H9 (cell line): Measurements from ENCODE around the gene SLC2A11. TPM values are rescaled to one million over a fixed set of nuclear protein-coding genes. Genes with fewer than 3 reads are reported as not detected.

Experiments
- DNase-seq: peaks from one replicate; pipeline ENCODE4 v3.0.0-alpha.2; 2017
- H2AFZ ChIP-seq: one replicate; pipeline ENCODE4 v1.6.1; 2013; ENCODE audit warnings: mild to moderate bottlenecking, low read length, control low read depth, moderate library complexity
- H2AK5ac ChIP-seq: 2 replicates; pipeline ENCODE4 v1.6.1; 2013; ENCODE audit warnings: low read length, control low read depth, mixed read lengths; ENCODE audit not compliant: insufficient read length
- H2BK120ac ChIP-seq: one replicate; pipeline ENCODE4 v1.6.1; 2013; ENCODE audit warnings: low read depth, mild to moderate bottlenecking, low read length, control low read depth, inconsistent platforms; ENCODE audit not compliant: poor library complexity, severe bottlenecking
- H2BK12ac ChIP-seq: 2 replicates; pipeline ENCODE4 v1.6.1; 2013; ENCODE audit warnings: low read length, control low read depth, mixed read lengths, low read depth; ENCODE audit not compliant: insufficient read length
- H2BK15ac ChIP-seq: 2 replicates; pipeline ENCODE4 v1.6.1; 2013; ENCODE audit warnings: low read depth, low read length, control low read depth
- H2BK20ac ChIP-seq: one replicate; pipeline ENCODE4 v1.6.1; 2013; ENCODE audit warnings: low read depth, mild to moderate bottlenecking, low read length, control low read depth, inconsistent platforms; ENCODE audit not compliant: poor library complexity, severe bottlenecking
- H2BK5ac ChIP-seq: 2 replicates; pipeline ENCODE4 v1.6.1; 2013; ENCODE audit warnings: low read length, control low read depth, mixed read lengths; ENCODE audit not compliant: insufficient read length
- H3K14ac ChIP-seq: 2 replicates; pipeline ENCODE4 v1.6.1; 2013; ENCODE audit warnings: low read length, control low read depth; ENCODE audit not compliant: insufficient read depth
- H3K18ac ChIP-seq: 2 replicates; pipeline ENCODE4 v1.6.1; 2013; ENCODE audit warnings: low read depth, mild to moderate bottlenecking, mixed read lengths, low read length, control low read depth; ENCODE audit not compliant: insufficient read length
- H3K23ac ChIP-seq: 2 replicates; pipeline ENCODE4 v1.6.1; 2013; ENCODE audit warnings: low read length, control low read depth, mixed read lengths, low read depth; ENCODE audit not compliant: insufficient read length
- H3K23me2 ChIP-seq: 2 replicates; pipeline ENCODE4 v1.6.1; 2013; ENCODE audit warnings: low read depth, mild to moderate bottlenecking, mixed read lengths, low read length, control low read depth; ENCODE audit not compliant: insufficient read length, poor library complexity, severe bottlenecking
- H3K27ac ChIP-seq: 2 replicates; pipeline ENCODE4 v1.5.1; 2013; ENCODE audit warnings: low read length, control low read depth, mixed read lengths, low read depth; ENCODE audit not compliant: insufficient read length
- H3K27me3 ChIP-seq: 2 replicates; pipeline ENCODE4 v1.6.1; 2013; ENCODE audit warnings: low read length, control low read depth, inconsistent platforms; ENCODE audit not compliant: insufficient read depth
- H3K4ac ChIP-seq: 2 replicates; pipeline ENCODE4 v1.6.1; 2013; ENCODE audit warnings: low read depth, mild to moderate bottlenecking, control low read depth, inconsistent platforms, low read length, moderate library complexity
- H3K4me1 ChIP-seq: 2 replicates; pipeline ENCODE4 v1.6.1; 2013; ENCODE audit warnings: low read length, control low read depth, inconsistent platforms; ENCODE audit not compliant: insufficient read depth
- H3K4me2 ChIP-seq: 2 replicates; pipeline ENCODE4 v1.6.1; 2013; ENCODE audit warnings: low read length, control low read depth, mixed read lengths; ENCODE audit not compliant: insufficient read length, insufficient read depth
- H3K56ac ChIP-seq: 2 replicates; pipeline ENCODE4 v1.6.1; 2013; ENCODE audit warnings: low read depth, mild to moderate bottlenecking, mixed read lengths, low read length, control low read depth; ENCODE audit not compliant: insufficient read length
- H3K79me1 ChIP-seq: 2 replicates; pipeline ENCODE4 v1.6.1; 2013; ENCODE audit warnings: low read depth, mild to moderate bottlenecking, moderate library complexity, low read length, control low read depth, inconsistent platforms; ENCODE audit not compliant: insufficient read depth, poor library complexity, severe bottlenecking
- H3K79me2 ChIP-seq: 2 replicates; pipeline ENCODE4 v1.6.1; 2013; ENCODE audit warnings: low read length, control low read depth, inconsistent platforms; ENCODE audit not compliant: insufficient read depth
- H3K9ac ChIP-seq: 2 replicates; pipeline ENCODE4 v1.6.1; 2013; ENCODE audit warnings: low read length, control low read depth, mixed read lengths; ENCODE audit not compliant: insufficient read length; ENCODE audit errors: extremely low read depth
- H3K9me3 ChIP-seq: one replicate; pipeline ENCODE4 v1.6.1; 2013; ENCODE audit warnings: low read depth, low read length, inconsistent platforms; ENCODE audit not compliant: control insufficient read depth
- H3T11ph ChIP-seq: one replicate; pipeline ENCODE4 v1.6.1; 2013; ENCODE audit warnings: mild to moderate bottlenecking, low read length, control low read depth, inconsistent platforms
- H4K20me1 ChIP-seq: one replicate; pipeline ENCODE4 v1.6.1; 2013; ENCODE audit not compliant: control insufficient read depth, insufficient read length, insufficient read depth
- H4K5ac ChIP-seq: 2 replicates; pipeline ENCODE4 v1.6.1; 2013; ENCODE audit warnings: low read depth, mild to moderate bottlenecking, mixed read lengths, low read length, control low read depth; ENCODE audit not compliant: insufficient read length
- H4K8ac ChIP-seq: replicated peaks from 2 replicates; pipeline ENCODE4 v1.6.1; 2013; ENCODE audit warnings: low read length, control low read depth, mixed read lengths, low read depth; ENCODE audit not compliant: insufficient read length
- H4K91ac ChIP-seq: 2 replicates; pipeline ENCODE4 v1.6.1; 2013; ENCODE audit warnings: low read depth, mild to moderate bottlenecking, moderate library complexity, mixed read lengths, low read length, control low read depth; ENCODE audit not compliant: insufficient read length
- H3K27ac Mint-ChIP-seq, 3 experiments: 2 replicates in 2 of 3; 3 replicates in 1 of 3; pipeline ENCODE4 v1.8.0; 2020 to 2021; ENCODE audit warnings: mixed read lengths in 3 of 3, mild to moderate bottlenecking in 1 of 3, moderate library complexity in 1 of 3
- H3K27me3 Mint-ChIP-seq: 2 replicates; pipeline ENCODE4 v1.8.0; 2021; ENCODE audit warnings: low read depth, mild to moderate bottlenecking, moderate library complexity, mixed read lengths
- H3K36me3 Mint-ChIP-seq, 3 experiments: 2 replicates in 2 of 3; 3 replicates in 1 of 3; pipeline ENCODE4 v1.8.0; 2020 to 2021; ENCODE audit warnings: low read depth in 3 of 3, mixed read lengths in 3 of 3; ENCODE audit not compliant: insufficient read depth in 1 of 3
- H3K4me1 Mint-ChIP-seq, 2 experiments: 2 replicates each; pipeline ENCODE4 v1.8.0; 2020; ENCODE audit warnings: mixed read lengths in 2 of 2
- H3K4me3 Mint-ChIP-seq, 2 experiments: 2 replicates in 1 of 2; 3 replicates in 1 of 2; pipeline ENCODE4 v1.8.0; 2020 to 2021; ENCODE audit warnings: mild to moderate bottlenecking in 2 of 2, mixed read lengths in 2 of 2, moderate library complexity in 1 of 2
- H3K9me3 Mint-ChIP-seq, 2 experiments: 2 replicates in 1 of 2; 3 replicates in 1 of 2; pipeline ENCODE4 v1.8.0; 2020; ENCODE audit warnings: mild to moderate bottlenecking in 2 of 2, mixed read lengths in 2 of 2, moderate library complexity in 1 of 2
- WGBS: extraction: QIAGEN DNeasy Blood & Tissue Kit; methylation state at CpG from one replicate; pipeline ENCODE4 v1.1.7; 2013; ENCODE audit warnings: missing lambda C conversion rate, low lambda C conversion rate, mixed read lengths; ENCODE audit not compliant: insufficient read length; ENCODE audit errors: extremely low coverage; 5-methylcytosine and 5-hydroxymethylcytosine counted together
- total RNA-seq: library from RNA; stranded (reverse); gene quantifications from 2 replicates; pipeline ENCODE4 v1.2.1, GENCODE V29; 2021
- TF ChIP-seq, protein P1 (sequence below): fragments of 200-600 bp; sonication (generic); conservative IDR thresholded peaks from 3 replicates; pipeline ENCODE4 v1.8.0; 2021; ENCODE audit warnings: antibody characterized with exemption, mild to moderate bottlenecking

Gene SLC2A11
- total RNA-seq, 1 experiment from 2014 or later, result 15.0 TPM

GRCh38 chr22:23841292-23841691, 16.4 kb upstream of the SLC2A11 start:
- H4K20me1 ChIP-seq, result no peaks in the 10 kb centered on the region
- H3K9me3 Mint-ChIP-seq, result peaks cover 0 to 3% of the 10 kb centered on the region in 2 experiments; a peak in 2 of 5 replicates
- H3K27ac ChIP-seq, result no peak overlapping the region
- H3K23ac ChIP-seq, result no peak overlapping the region
- H2AFZ ChIP-seq, result no peak overlapping the region
- H3K4me3 Mint-ChIP-seq, result peak overlapping the region in 1 of 2 experiments; percentile 13; a peak in 2 of 5 replicates
- no peaks in the 10 kb centered on the region; the same call in 1 of the 2 replicates for H3K4me1 ChIP-seq
- H3K4ac ChIP-seq, result no peak overlapping the region
- no peaks in the 10 kb centered on the region for H3K9me3 ChIP-seq
- H3K4me2 ChIP-seq, result no peak overlapping the region
- H2BK12ac ChIP-seq, result no peak overlapping the region
- no peak overlapping the region for H3K56ac ChIP-seq
- no CpG with 5 or more reads among the region's 5 CpGs for WGBS
- peaks cover 33% of the 10 kb centered on the region for H3K27me3 Mint-ChIP-seq
- H4K5ac ChIP-seq, result no peak overlapping the region
- no peak for DNase-seq
- no peaks in the 10 kb centered on the region for H3K79me1 ChIP-seq
- no peak overlapping the region for H2BK15ac ChIP-seq
- H3K9ac ChIP-seq, result no peak overlapping the region
- H4K8ac ChIP-seq, result no peak overlapping the region
- TF ChIP-seq, protein P1, sequence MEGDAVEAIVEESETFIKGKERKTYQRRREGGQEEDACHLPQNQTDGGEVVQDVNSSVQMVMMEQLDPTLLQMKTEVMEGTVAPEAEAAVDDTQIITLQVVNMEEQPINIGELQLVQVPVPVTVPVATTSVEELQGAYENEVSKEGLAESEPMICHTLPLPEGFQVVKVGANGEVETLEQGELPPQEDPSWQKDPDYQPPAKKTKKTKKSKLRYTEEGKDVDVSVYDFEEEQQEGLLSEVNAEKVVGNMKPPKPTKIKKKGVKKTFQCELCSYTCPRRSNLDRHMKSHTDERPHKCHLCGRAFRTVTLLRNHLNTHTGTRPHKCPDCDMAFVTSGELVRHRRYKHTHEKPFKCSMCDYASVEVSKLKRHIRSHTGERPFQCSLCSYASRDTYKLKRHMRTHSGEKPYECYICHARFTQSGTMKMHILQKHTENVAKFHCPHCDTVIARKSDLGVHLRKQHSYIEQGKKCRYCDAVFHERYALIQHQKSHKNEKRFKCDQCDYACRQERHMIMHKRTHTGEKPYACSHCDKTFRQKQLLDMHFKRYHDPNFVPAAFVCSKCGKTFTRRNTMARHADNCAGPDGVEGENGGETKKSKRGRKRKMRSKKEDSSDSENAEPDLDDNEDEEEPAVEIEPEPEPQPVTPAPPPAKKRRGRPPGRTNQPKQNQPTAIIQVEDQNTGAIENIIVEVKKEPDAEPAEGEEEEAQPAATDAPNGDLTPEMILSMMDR, result no peak
- no peak overlapping the region for H2AK5ac ChIP-seq
- H2BK120ac ChIP-seq, result no peak overlapping the region
- H4K91ac ChIP-seq, result no peak overlapping the region
- no peak overlapping the region for H2BK5ac ChIP-seq
- H3K27ac Mint-ChIP-seq, result no peak overlapping the region; a peak in 1 of 7 replicates
- H3K79me2 ChIP-seq, result no peaks in the 10 kb centered on the region
- H3K14ac ChIP-seq, result no peak overlapping the region
- H3K18ac ChIP-seq, result no peak overlapping the region
- peaks cover 32 to 42% of the 10 kb centered on the region in 2 experiments for H3K4me1 Mint-ChIP-seq
- no peaks in the 10 kb centered on the region; the same call in 1 of the 2 replicates for H3K27me3 ChIP-seq
- H2BK20ac ChIP-seq, result no peak overlapping the region
- H3K36me3 Mint-ChIP-seq, result peaks cover 0 to 2% (median 0%) of the 10 kb centered on the region in 3 experiments; a peak in 1 of 7 replicates
- H3T11ph ChIP-seq, result no peak overlapping the region
- peaks cover 6% of the 10 kb centered on the region for H3K23me2 ChIP-seq
